Measurements from ENCODE around the gene PAIP2B.

The PAIP2B gene

GRCh38 chr2:71153585-71154224, 73.2 kb downstream of the PAIP2B start:
- Mint-ChIP-seq H3K4me1 (ENCODE audit: low read depth) (peaks cover 3% of the 10 kb centered on the region), H3K27ac (no peak overlapping the region), H3K36me3 (ENCODE audit: low read depth) (peaks cover 25% of the 10 kb centered on the region), H3K4me3 (no peak overlapping the region), H3K27me3 (peaks cover 6% of the 10 kb centered on the region), H3K9me3 (no peaks in the 10 kb centered on the region)
- DNase-seq, result no peak

DNA sequence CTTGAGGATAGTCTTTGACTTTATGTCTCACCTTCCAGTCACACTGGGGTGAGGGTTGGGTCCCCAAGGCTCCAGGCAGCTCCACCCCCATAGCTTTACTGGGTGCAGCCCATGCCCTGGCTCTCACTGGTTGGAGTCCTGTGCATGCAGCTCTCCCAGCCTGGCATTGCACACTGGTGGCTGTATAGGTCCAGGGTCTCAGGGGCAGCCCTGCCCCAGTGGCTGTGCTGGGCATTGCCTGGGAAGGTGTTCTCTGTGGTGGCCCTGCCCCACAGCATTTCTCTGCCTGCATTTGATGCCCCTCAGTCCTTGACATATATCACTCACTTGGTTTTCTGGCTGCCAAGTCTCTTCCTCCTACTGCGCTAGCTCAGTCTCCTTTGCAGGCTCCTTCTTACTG, 75.3 kb downstream of the PAIP2B start:
- Mint-ChIP-seq H3K9me3 (no peaks in the 10 kb centered on the region), H3K36me3 (ENCODE audit: low read depth) (peaks cover 46% of the 10 kb centered on the region), H3K27ac (no peak overlapping the region)

GRCh38 chr2:71150082-71150816, 76.7 kb downstream of the PAIP2B start:
- H3K27ac Mint-ChIP-seq, result peak overlapping the region; percentile 51
- H3K36me3 Mint-ChIP-seq (ENCODE audit: low read depth), result peaks cover 59% of the 10 kb centered on the region
- DNase-seq, result no peak
- no peaks in the 10 kb centered on the region for H3K4me1 Mint-ChIP-seq (ENCODE audit: low read depth)
- no peaks in the 10 kb centered on the region for H3K27me3 Mint-ChIP-seq
- no peaks in the 10 kb centered on the region for H3K9me3 Mint-ChIP-seq
- H3K4me3 Mint-ChIP-seq, result no peak overlapping the region

More for the DNA sequence above, 75.3 kb downstream of the PAIP2B start:
- no peaks in the 10 kb centered on the region for H3K4me1 Mint-ChIP-seq (ENCODE audit: low read depth)
- DNase-seq, result no peak
- H3K27me3 Mint-ChIP-seq, result peaks cover 3% of the 10 kb centered on the region
- H3K4me3 Mint-ChIP-seq, result no peak overlapping the region

DNA sequence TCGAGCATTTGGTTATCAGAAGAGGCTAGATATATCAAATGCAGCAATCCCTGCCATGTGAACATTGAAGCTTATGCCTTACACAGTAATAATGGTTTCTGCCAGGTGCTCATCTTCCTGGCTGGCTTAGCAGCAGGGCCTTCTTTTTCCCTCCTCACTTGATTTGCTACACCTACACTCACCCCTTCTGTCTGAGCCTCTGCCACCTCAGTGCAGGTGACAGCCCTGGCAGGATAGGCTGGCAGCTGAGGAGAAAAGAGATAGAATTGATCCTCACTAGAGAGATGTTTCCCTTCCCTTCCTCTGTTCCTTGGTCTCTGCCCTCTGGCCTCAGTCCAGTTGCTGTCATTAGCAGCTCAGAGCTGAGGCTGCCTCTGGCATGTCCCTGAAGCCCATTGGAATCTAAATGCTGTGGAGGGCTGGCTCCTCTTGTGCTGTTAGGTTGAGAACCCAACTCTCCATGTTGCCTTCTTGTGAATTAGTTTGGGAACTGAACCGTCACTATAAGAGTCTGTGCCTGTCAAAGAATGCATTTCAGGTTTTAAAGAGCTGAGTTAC, 78.3 kb downstream of the PAIP2B start:
- no peak for DNase-seq
- no peaks in the 10 kb centered on the region for H3K9me3 Mint-ChIP-seq
- H3K27ac Mint-ChIP-seq, result no peak overlapping the region
- no peaks in the 10 kb centered on the region for H3K4me1 Mint-ChIP-seq (ENCODE audit: low read depth)
- H3K36me3 Mint-ChIP-seq (ENCODE audit: low read depth), result peaks cover 76% of the 10 kb centered on the region
- H3K27me3 Mint-ChIP-seq, result no peaks in the 10 kb centered on the region
- no peak overlapping the region for H3K4me3 Mint-ChIP-seq

- no peaks in the 10 kb centered on the region for H3K9me3 Mint-ChIP-seq
- no peaks in the 10 kb centered on the region for H3K27me3 Mint-ChIP-seq
- no peak overlapping the region for H3K4me3 Mint-ChIP-seq
- H3K36me3 Mint-ChIP-seq (ENCODE audit: low read depth), result peaks cover 96% of the 10 kb centered on the region
- H3K27ac Mint-ChIP-seq, result peak overlapping the region; percentile 8
- no peak for DNase-seq
- H3K4me1 Mint-ChIP-seq (ENCODE audit: low read depth), result peaks cover 4% of the 10 kb centered on the region
Observed at GRCh38 chr2:71143782-71144181, 83.1 kb downstream of the PAIP2B start.

- Mint-ChIP-seq H3K36me3 (ENCODE audit: low read depth) (peaks cover 69% of the 10 kb centered on the region), H3K4me1 (ENCODE audit: low read depth) (peaks cover 4% of the 10 kb centered on the region), H3K27ac (no peak overlapping the region), H3K27me3 (no peaks in the 10 kb centered on the region), H3K9me3 (no peaks in the 10 kb centered on the region), H3K4me3 (no peak overlapping the region)
- DNase-seq, result no peak
Observed at GRCh38 chr2:71136174-71136573, 90.7 kb downstream of the PAIP2B start.

GRCh38 chr2:71133603-71134002, 93.3 kb downstream of the PAIP2B start:
- peaks cover 5% of the 10 kb centered on the region for H3K4me1 Mint-ChIP-seq (ENCODE audit: low read depth)
- peaks cover 55% of the 10 kb centered on the region for H3K36me3 Mint-ChIP-seq (ENCODE audit: low read depth)
- H3K9me3 Mint-ChIP-seq, result no peaks in the 10 kb centered on the region
- H3K27me3 Mint-ChIP-seq, result no peaks in the 10 kb centered on the region
- H3K4me3 Mint-ChIP-seq, result no peak overlapping the region
- no peak for DNase-seq
- no peak overlapping the region for H3K27ac Mint-ChIP-seq

Data from activated T-cell treated with anti-CD3 and anti-CD28 coated beads, Interleukin-2, amount 50 U/mL, for 24 hours (primary cell).